Adrenal gland (tissue), 19 donors: ENCODE data around the gene APOBEC2. TPM values are rescaled to one million over a fixed set of nuclear protein-coding genes. Genes with fewer than 3 reads are reported as not detected.
A peak's percentile ranks its signal among the peaks of the same experiment; 100 is the strongest.
"Not testable (repeated sequence)": the region's sequence is repeated elsewhere in the genome, so short reads cannot be mapped to it uniquely, and the experiment has no call there.

Source experiments
- DNase-seq, 7 donors: peaks; one replicate each; pipeline ENCODE4 v3.0.0-alpha.2; 2019 to 2020
- H3K27ac ChIP-seq, 5 donors: fragments of 200-600 bp; sonication (generic) in 4 of 5; 1 replicate in 3 of 5; 2 replicates in 2 of 5; pipeline versions ENCODE4 v1.5.1 to v1.8.0; 2016 to 2020; ENCODE audit warnings: mild to moderate bottlenecking in 1 of 5
- H3K27me3 ChIP-seq: fragments of 200-600 bp; 2 replicates; pipeline ENCODE4 v1.8.0; 2021
- H3K36me3 ChIP-seq, 2 donors: fragments of 200-600 bp; replicated peaks in 1 of 2; 1 replicate in 1 of 2; 2 replicates in 1 of 2; pipeline versions ENCODE4 v1.5.1 to v1.8.0; 2018 to 2022
- H3K4me1 ChIP-seq, 2 donors: fragments of 200-600 bp; replicated peaks in 1 of 2; 1 replicate in 1 of 2; 2 replicates in 1 of 2; pipeline versions ENCODE4 v1.5.1 to v1.8.0; 2018 to 2021
- H3K4me3 ChIP-seq, 4 donors: fragments of 200-600 bp; sonication (generic) in 3 of 4; one replicate each; pipeline ENCODE4 v1.5.1; 2016 to 2018
- H3K9me3 ChIP-seq, 3 donors: fragments of 200-600 bp; sonication (generic) in 1 of 3; replicated peaks in 1 of 3; 1 replicate in 2 of 3; 2 replicates in 1 of 3; pipeline versions ENCODE4 v1.5.1 to v1.8.0; 2016 to 2021
- POLR2A ChIP-seq, 2 donors: fragments of 450-650 bp; IDR thresholded peaks; one replicate each; pipeline ENCODE4 v1.6.1; 2017; ENCODE audit warnings: antibody characterized with exemption in 2 of 2, mild to moderate bottlenecking in 2 of 2, moderate library complexity in 1 of 2
- WGBS, 4 donors: extraction: QIAGEN DNeasy Blood & Tissue Kit in 2 of 4; methylation state at CpG; one replicate each; pipeline versions ENCODE4 v1.1.5 to v1.1.7; 2013 to 2017; 5-methylcytosine and 5-hydroxymethylcytosine counted together
- intact Hi-C, 2 donors: fragments of 100-400 bp; cut with DNase I; formaldehyde crosslinking; loops; one replicate each; pipeline versions ENCODE4 v1.14.1 to v1.15.0; 2022 to 2023
- long read RNA-seq, 10 donors: library from polyadenylated mRNA in 3 of 10; unstranded in 2 of 10; stranded (forward) in 1 of 10; transcript quantifications; one replicate each; pipeline ENCODE4 v2.0.0 and lab custom pipeline, GENCODE V29; 2021 to 2026
- polyA plus RNA-seq, 3 donors: library from polyadenylated mRNA; stranded (reverse); fragments of 200-250 nt in 2 of 3; fragments of 350-450 nt in 1 of 3; fragmentation: Illumina TruSeq in 1 of 3; extraction: RNeasy Lipid Tissue Mini Kit (QIAGEN cat#74804) in 1 of 3; gene quantifications; one replicate each; pipeline ENCODE4 v1.2.3, GENCODE V29; 2013 to 2014
- total RNA-seq, 9 donors: library from RNA; depleted of rRNA in 4 of 9; stranded (reverse); fragments of >200 nt in 4 of 9; fragments of 120-200 nt in 1 of 9; fragmentation: NEBNext Ultra II Directional in 1 of 9; extraction: Animal tissue kit (Norgen Biotek cat#: 25700) in 1 of 9; gene quantifications; one replicate each; pipeline versions ENCODE4 v1.1.0 to v1.2.4, GENCODE V29; 2013 to 2023
- TF ChIP-seq, protein P1 (sequence below), 6 experiments: fragments of 450-650 bp in 4 of 6; fragments of 200-600 bp in 2 of 6; sonication (generic) in 1 of 6; IDR thresholded peaks; 1 replicate in 5 of 6; 2 replicates in 1 of 6; pipeline versions ENCODE4 v1.5.1 to v1.8.0; 2016 to 2021; ENCODE audit warnings: antibody characterized with exemption in 6 of 6, mild to moderate bottlenecking in 2 of 6, moderate library complexity in 1 of 6
- donor health status: healthy with polysubstance abuse.
- donor health status: Bipolar disorder and iron deficiency.
- donor health status: DM: yes; HTN: yes; CAD: no.
- donor health status: DM: no; HTN: no; CAD: no.
- donor health status: DM: no; HTN: no; CAD: no.
- donor health status: DM: yes; HTN: yes; CAD: no.

APOBEC2 gene
- total RNA-seq (1 to 10 TPM in 5 of 9 donors, under 1 TPM in 2, not detected in 2; 0.28 to 3.7 (median 1.2) TPM), polyA plus RNA-seq (under 1 TPM in 2 of 3 donors, not detected in 1; 0.38 to 0.81 TPM)
- long read RNA-seq, donor 1, partial matches to known transcripts = 6 of 20 reads
- long read RNA-seq, donor 1, other reads (novel, unspliced or antisense) = 14 of 20 reads
- long read RNA-seq, donor 2, partial matches to known transcripts = 0 of 1 reads
- long read RNA-seq, donor 2, other reads (novel, unspliced or antisense) = 0 of 1 reads
- long read RNA-seq, donor 3, partial matches to known transcripts = 0 of 3 reads
- long read RNA-seq, donor 3, other reads (novel, unspliced or antisense) = 0 of 3 reads
- long read RNA-seq, donor 4, partial matches to known transcripts = 0 of 3 reads
- long read RNA-seq, donor 4, other reads (novel, unspliced or antisense) = 0 of 3 reads
- long read RNA-seq, donor 5 = 0 reads
- long read RNA-seq, donor 6 = 0 reads
- long read RNA-seq, donor 7, partial matches to known transcripts = 0 of 2 reads
- long read RNA-seq, donor 7, other reads (novel, unspliced or antisense) = 0 of 2 reads
- long read RNA-seq, donor 8 = 0 reads
- long read RNA-seq, donor 9, partial matches to known transcripts = 0 of 1 reads
- long read RNA-seq, donor 9, other reads (novel, unspliced or antisense) = 0 of 1 reads
- long read RNA-seq, donor 10 = 0 reads

DNA sequence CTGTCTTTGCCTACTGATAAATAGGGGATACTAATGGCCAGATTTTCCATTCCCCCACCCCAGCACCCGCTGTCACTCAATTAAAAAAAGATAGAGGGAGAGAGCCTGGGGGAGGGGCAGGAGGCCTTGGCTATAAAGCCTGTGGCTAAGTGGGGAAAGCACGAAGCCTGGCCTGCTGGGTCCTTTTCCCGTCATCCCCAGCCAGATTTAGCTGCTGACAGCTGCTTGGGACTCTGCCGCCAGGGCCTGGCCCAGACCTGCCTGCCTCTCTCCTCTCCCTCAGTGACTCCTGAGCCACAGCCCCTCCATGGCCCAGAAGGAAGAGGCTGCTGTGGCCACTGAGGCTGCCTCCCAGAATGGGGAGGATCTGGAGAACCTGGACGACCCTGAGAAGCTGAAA, at the start of gene APOBEC2:
Gene APOBEC2, plus strand, starts transcription at position 162 of the 400 bp plus-strand sequence. Its CDS starts 146 bp downstream, at position 308.
- no peak within 1 kb of the TSS for H3K4me3 ChIP-seq
- no peaks in the 10 kb centered on the region for H3K36me3 ChIP-seq
- intact Hi-C loops = no loop called here
- peak within 1 kb of the TSS in 1 of 5 donors; percentile 56 for H3K27ac ChIP-seq
- WGBS, 4 donors = 47 to 77% (median 61%) methylated on average over 3 to 5 of the region's 5 CpGs
- peak; percentile 27 to 66 (median 46) for DNase-seq
- TF ChIP-seq, protein P1, sequence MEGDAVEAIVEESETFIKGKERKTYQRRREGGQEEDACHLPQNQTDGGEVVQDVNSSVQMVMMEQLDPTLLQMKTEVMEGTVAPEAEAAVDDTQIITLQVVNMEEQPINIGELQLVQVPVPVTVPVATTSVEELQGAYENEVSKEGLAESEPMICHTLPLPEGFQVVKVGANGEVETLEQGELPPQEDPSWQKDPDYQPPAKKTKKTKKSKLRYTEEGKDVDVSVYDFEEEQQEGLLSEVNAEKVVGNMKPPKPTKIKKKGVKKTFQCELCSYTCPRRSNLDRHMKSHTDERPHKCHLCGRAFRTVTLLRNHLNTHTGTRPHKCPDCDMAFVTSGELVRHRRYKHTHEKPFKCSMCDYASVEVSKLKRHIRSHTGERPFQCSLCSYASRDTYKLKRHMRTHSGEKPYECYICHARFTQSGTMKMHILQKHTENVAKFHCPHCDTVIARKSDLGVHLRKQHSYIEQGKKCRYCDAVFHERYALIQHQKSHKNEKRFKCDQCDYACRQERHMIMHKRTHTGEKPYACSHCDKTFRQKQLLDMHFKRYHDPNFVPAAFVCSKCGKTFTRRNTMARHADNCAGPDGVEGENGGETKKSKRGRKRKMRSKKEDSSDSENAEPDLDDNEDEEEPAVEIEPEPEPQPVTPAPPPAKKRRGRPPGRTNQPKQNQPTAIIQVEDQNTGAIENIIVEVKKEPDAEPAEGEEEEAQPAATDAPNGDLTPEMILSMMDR (IDR thresholded peaks at IDR 0.05) = no peak
- no peak for TF ChIP-seq POLR2A (IDR thresholded peaks at IDR 0.05)
- no peaks in the 10 kb centered on the region for H3K4me1 ChIP-seq
- H3K9me3 ChIP-seq = no peaks in the 10 kb centered on the region
- H3K27me3 ChIP-seq = no peaks in the 10 kb centered on the region

DNA sequence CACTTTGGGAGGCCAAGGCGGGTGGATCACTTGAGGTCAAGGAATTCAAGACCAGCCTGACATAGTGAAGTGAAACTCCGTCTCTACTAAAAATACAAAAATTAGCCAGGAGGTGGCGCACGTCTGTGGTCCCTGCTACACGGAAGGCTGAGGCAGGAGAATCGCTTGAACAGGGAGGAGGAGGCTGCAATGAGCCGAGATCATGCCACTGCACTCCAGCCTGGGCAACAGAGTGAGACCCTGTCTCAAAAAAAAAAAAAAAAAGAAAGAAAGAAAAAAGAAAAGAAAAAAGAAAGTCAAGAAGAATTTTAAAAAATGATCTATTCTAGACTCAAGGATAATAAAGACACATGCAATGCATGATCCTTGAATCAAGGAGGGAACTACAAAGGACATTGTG, 46.8 kb upstream of the APOBEC2 start:
- intact Hi-C loops = loop anchor here in 1 of 2 donors (5.0 kb wide), 1 partner anchor 61 kb away; no protein-coding TSS in a partner anchor
- not testable (repeated sequence) for H3K4me3 ChIP-seq, H3K9me3 ChIP-seq, H3K27ac ChIP-seq, H3K4me1 ChIP-seq, H3K36me3 ChIP-seq, H3K27me3 ChIP-seq
- 6 to 22% (median 10%) methylated on average over 7 of the region's 7 CpGs for WGBS, 4 donors
- DNase-seq = peak; percentile 43 to 76 (median 54)
- TF ChIP-seq, protein P1 (IDR thresholded peaks at IDR 0.05) = peak; percentile 39 to 78 (median 66)

DNA sequence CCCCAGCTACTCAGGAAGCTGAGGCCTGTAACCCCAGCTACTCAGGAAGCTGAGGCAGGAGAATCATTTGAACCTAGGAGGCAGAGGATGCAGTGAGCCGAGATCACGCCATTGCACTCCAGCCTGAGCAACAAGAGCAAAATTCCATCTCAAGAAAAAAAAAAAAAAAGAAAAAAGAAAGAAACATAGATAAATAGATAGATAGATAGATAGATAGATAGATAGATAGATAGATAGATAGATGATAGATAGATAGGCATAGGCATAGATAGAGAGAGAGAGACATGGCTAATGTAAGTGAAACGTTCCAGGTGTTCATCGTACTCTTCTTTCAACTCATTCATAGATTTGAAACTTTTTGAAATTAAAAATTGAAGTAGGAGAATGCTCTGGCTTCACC, 46.0 kb upstream of the APOBEC2 start:
- DNase-seq, H3K4me3 ChIP-seq, H3K36me3 ChIP-seq, H3K9me3 ChIP-seq, H3K4me1 ChIP-seq, H3K27me3 ChIP-seq, H3K27ac ChIP-seq: not testable (repeated sequence)
- 90 to 97% (median 93%) methylated on average over 4 of the region's 4 CpGs for WGBS, 4 donors
- intact Hi-C loops = loop anchor here in 1 of 2 donors (5.0 kb wide), 1 partner anchor 60 kb away; no protein-coding TSS in a partner anchor

DNA sequence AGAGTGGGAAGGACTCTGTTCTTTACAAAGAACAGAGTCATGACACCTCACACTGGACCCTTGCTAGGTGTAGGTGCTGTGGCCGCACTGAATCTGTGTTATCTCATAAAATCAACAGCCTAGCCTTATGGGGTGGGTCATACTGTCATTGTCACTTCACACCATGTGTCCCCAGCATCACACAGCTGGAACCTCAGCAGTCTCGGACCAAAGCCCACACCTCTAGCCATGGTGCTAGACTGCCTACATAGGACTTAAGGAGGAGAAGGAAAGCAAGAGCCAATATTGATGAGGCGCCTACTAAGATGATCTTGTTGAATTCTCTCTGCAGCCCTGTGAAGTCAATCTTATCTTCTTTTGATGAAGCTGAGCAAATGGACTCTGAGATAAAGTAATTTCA, 45.0 kb upstream of the APOBEC2 start:
- Histone ChIP-seq H3K9me3 (no peaks in the 10 kb centered on the region), H3K4me1 (no peaks in the 10 kb centered on the region), H3K27ac (no peak overlapping the region), H3K27me3 (no peaks in the 10 kb centered on the region), H3K36me3 (no peaks in the 10 kb centered on the region), H3K4me3 (no peak overlapping the region)
- DNase-seq = no peak
- WGBS, 4 donors = 81 to 93% (median 91%) methylated on average over 3 of the region's 3 CpGs
- intact Hi-C loops = loop anchor here in 1 of 2 donors (5.0 kb wide), 1 partner anchor 59 kb away; no protein-coding TSS in a partner anchor
- no peak for TF ChIP-seq POLR2A (IDR thresholded peaks at IDR 0.05)
- TF ChIP-seq, protein P1 (IDR thresholded peaks at IDR 0.05) = no peak
